Fibroblast of villous mesenchyme (primary cell): Measurements from ENCODE around the gene PDE4D. TPM values are rescaled to one million over a fixed set of nuclear protein-coding genes. Genes with fewer than 3 reads are reported as not detected.
A peak's percentile ranks its signal among the peaks of the same experiment; 100 is the strongest.

Source experiments
- DNase-seq: peaks from one replicate; pipeline ENCODE4 v3.0.0-alpha.2; 2010; ENCODE audit warnings: low read depth
- H3K4me3 ChIP-seq: 2 replicates; pipeline ENCODE4 v1.5.1; 2011; ENCODE audit warnings: low read depth, mild to moderate bottlenecking, low read length
- CTCF ChIP-seq: IDR thresholded peaks from 2 replicates; pipeline ENCODE4 v1.5.1; 2012; ENCODE audit warnings: low read depth, mild to moderate bottlenecking, low read length; ENCODE audit not compliant: insufficient read depth
- total RNA-seq: library from RNA; depleted of rRNA; stranded (reverse); fragments of >200 nt; gene quantifications from 2 replicates; pipeline ENCODE4 v1.2.3, GENCODE V29; 2012

Gene PDE4D
- total RNA-seq, 1 donor = 6.0 TPM

GRCh38 chr5:59089767-59090166, 803.8 kb downstream of the PDE4D start:
- peak; percentile 80 for DNase-seq
- H3K4me3 ChIP-seq = no peak overlapping the region
- TF ChIP-seq CTCF = no peak

GRCh38 chr5:59088546-59088945, 805.0 kb downstream of the PDE4D start:
- no peak for TF ChIP-seq CTCF
- no peak for DNase-seq

GRCh38 chr5:59086024-59086423, 807.5 kb downstream of the PDE4D start:
- no peak overlapping the region for H3K4me3 ChIP-seq
- no peak for DNase-seq
- TF ChIP-seq CTCF = no peak

More at GRCh38 chr5:59088546-59088945, 805.0 kb downstream of the PDE4D start:
- no peak overlapping the region for H3K4me3 ChIP-seq

GRCh38 chr5:59081693-59082092, 811.8 kb downstream of the PDE4D start:
- no peak overlapping the region for H3K4me3 ChIP-seq
- TF ChIP-seq CTCF = no peak

GRCh38 chr5:59079622-59080620, 813.6 kb downstream of the PDE4D start:
- H3K4me3 ChIP-seq = no peak overlapping the region
- DNase-seq = peak; percentile 99
- no peak for TF ChIP-seq CTCF

More at GRCh38 chr5:59081693-59082092, 811.8 kb downstream of the PDE4D start:
- peak; percentile 78 for DNase-seq

GRCh38 chr5:59071755-59072549, 821.6 kb downstream of the PDE4D start:
- no peak overlapping the region for H3K4me3 ChIP-seq
- no peak for DNase-seq
- TF ChIP-seq CTCF = no peak
